Mesenchymal stem cell (in vitro differentiated cells and primary cell): Measurements from ENCODE around the gene MYCL.

Source experiments
- DNase-seq: peaks from one replicate; pipeline ENCODE4 v3.0.0-alpha.2; 2013
- H2AFZ ChIP-seq: one replicate; pipeline ENCODE4 v1.6.1; 2013; ENCODE audit warnings: low read depth, mild to moderate bottlenecking, control low read depth, inconsistent platforms, low read length, moderate library complexity
- H2AK5ac ChIP-seq: 2 replicates; pipeline ENCODE4 v1.6.1; 2013; ENCODE audit warnings: low read length, moderate library complexity, mild to moderate bottlenecking, inconsistent platforms; ENCODE audit not compliant: severe bottlenecking
- H2BK120ac ChIP-seq: one replicate; pipeline ENCODE4 v1.6.1; 2013; ENCODE audit warnings: low read depth, mild to moderate bottlenecking, inconsistent platforms, low read length, moderate library complexity
- H2BK12ac ChIP-seq, 2 experiments: one replicate each; pipeline ENCODE4 v1.6.1; 2013; ENCODE audit warnings: inconsistent platforms in 2 of 2, low read length in 2 of 2, mild to moderate bottlenecking in 2 of 2, moderate library complexity in 2 of 2, control low read depth in 1 of 2
- H2BK15ac ChIP-seq: one replicate; pipeline ENCODE4 v1.6.1; 2013; ENCODE audit warnings: mild to moderate bottlenecking, low read depth, inconsistent platforms; ENCODE audit not compliant: poor library complexity, severe bottlenecking
- H2BK5ac ChIP-seq: 2 replicates; pipeline ENCODE4 v1.6.1; 2013; ENCODE audit warnings: low read depth, mild to moderate bottlenecking, low read length, control low read depth, inconsistent platforms; ENCODE audit not compliant: poor library complexity, severe bottlenecking
- H3K14ac ChIP-seq, 2 experiments: one replicate each; pipeline ENCODE4 v1.6.1; 2013; ENCODE audit warnings: inconsistent platforms in 2 of 2, low read length in 2 of 2, control low read depth in 1 of 2, mild to moderate bottlenecking in 1 of 2, moderate library complexity in 1 of 2
- H3K18ac ChIP-seq, 2 experiments: one replicate each; pipeline ENCODE4 v1.6.1; 2013; ENCODE audit warnings: inconsistent platforms in 2 of 2, low read length in 2 of 2, control low read depth in 1 of 2, low read depth in 1 of 2, mild to moderate bottlenecking in 1 of 2
- H3K23ac ChIP-seq, 2 experiments: one replicate each; pipeline ENCODE4 v1.6.1; 2013; ENCODE audit warnings: inconsistent platforms in 2 of 2, low read length in 2 of 2, mild to moderate bottlenecking in 2 of 2, moderate library complexity in 2 of 2, control low read depth in 1 of 2
- H3K27ac ChIP-seq: 2 replicates; pipeline ENCODE4 v1.5.1; 2013; ENCODE audit warnings: mild to moderate bottlenecking, moderate library complexity, low read length, control low read depth, inconsistent platforms; ENCODE audit not compliant: poor library complexity, severe bottlenecking
- H3K27me3 ChIP-seq, 2 experiments: 2 replicates each; pipeline versions ENCODE4 v1.6.1 to v1.7.0; 2013; ENCODE audit warnings: low read length in 2 of 2, mild to moderate bottlenecking in 2 of 2, moderate library complexity in 2 of 2, control low read depth in 1 of 2, inconsistent platforms in 1 of 2; ENCODE audit not compliant: control insufficient read depth in 1 of 2, insufficient read depth in 1 of 2
- H3K36me3 ChIP-seq, 2 experiments: 2 replicates each; pipeline versions ENCODE4 v1.6.1 to v1.7.0; 2013; ENCODE audit warnings: low read length in 2 of 2, control low read depth in 1 of 2, inconsistent platforms in 1 of 2, low read depth in 1 of 2, mild to moderate bottlenecking in 1 of 2; ENCODE audit not compliant: insufficient read depth in 2 of 2, control insufficient read depth in 1 of 2
- H3K4ac ChIP-seq, 2 experiments: one replicate each; pipeline ENCODE4 v1.6.1; 2013; ENCODE audit warnings: inconsistent platforms in 2 of 2, low read length in 2 of 2, mild to moderate bottlenecking in 2 of 2, moderate library complexity in 2 of 2, control low read depth in 1 of 2, low read depth in 1 of 2
- H3K4me1 ChIP-seq: 2 replicates; pipeline ENCODE4 v1.6.1; 2013; ENCODE audit warnings: low read depth, low read length, control low read depth; ENCODE audit not compliant: control insufficient read depth, insufficient read depth
- H3K4me2 ChIP-seq: 2 replicates; pipeline ENCODE4 v1.6.1; 2013; ENCODE audit warnings: low read length, mild to moderate bottlenecking, inconsistent platforms; ENCODE audit not compliant: poor library complexity, severe bottlenecking
- H3K4me3 ChIP-seq, 2 experiments: 2 replicates each; pipeline versions ENCODE4 v1.5.1 to v1.7.0; 2013; ENCODE audit warnings: low read length in 2 of 2, mild to moderate bottlenecking in 2 of 2, control low read depth in 1 of 2, low read depth in 1 of 2; ENCODE audit not compliant: insufficient read depth in 1 of 2
- H3K79me1 ChIP-seq: replicated peaks from 2 replicates; pipeline ENCODE4 v1.6.1; 2013; ENCODE audit warnings: mild to moderate bottlenecking, control low read depth, low read length, inconsistent platforms; ENCODE audit not compliant: poor library complexity, severe bottlenecking
- H3K9ac ChIP-seq: 2 replicates; pipeline ENCODE4 v1.7.0; 2013; ENCODE audit warnings: mild to moderate bottlenecking, low read length, moderate library complexity
- H3K9me3 ChIP-seq: 2 replicates; pipeline ENCODE4 v1.7.0; 2013; ENCODE audit warnings: mild to moderate bottlenecking, low read length; ENCODE audit not compliant: control insufficient read depth
- H4K8ac ChIP-seq: one replicate; pipeline ENCODE4 v1.6.1; 2013; ENCODE audit warnings: inconsistent platforms, mild to moderate bottlenecking, low read length, moderate library complexity
- H4K91ac ChIP-seq: one replicate; pipeline ENCODE4 v1.6.1; 2013; ENCODE audit warnings: mild to moderate bottlenecking, low read length, inconsistent platforms
- WGBS: methylation state at CpG from one replicate; pipeline ENCODE4 v1.1.7; 2013; ENCODE audit warnings: mixed read lengths; 5-methylcytosine and 5-hydroxymethylcytosine counted together

MYCL gene

DNA sequence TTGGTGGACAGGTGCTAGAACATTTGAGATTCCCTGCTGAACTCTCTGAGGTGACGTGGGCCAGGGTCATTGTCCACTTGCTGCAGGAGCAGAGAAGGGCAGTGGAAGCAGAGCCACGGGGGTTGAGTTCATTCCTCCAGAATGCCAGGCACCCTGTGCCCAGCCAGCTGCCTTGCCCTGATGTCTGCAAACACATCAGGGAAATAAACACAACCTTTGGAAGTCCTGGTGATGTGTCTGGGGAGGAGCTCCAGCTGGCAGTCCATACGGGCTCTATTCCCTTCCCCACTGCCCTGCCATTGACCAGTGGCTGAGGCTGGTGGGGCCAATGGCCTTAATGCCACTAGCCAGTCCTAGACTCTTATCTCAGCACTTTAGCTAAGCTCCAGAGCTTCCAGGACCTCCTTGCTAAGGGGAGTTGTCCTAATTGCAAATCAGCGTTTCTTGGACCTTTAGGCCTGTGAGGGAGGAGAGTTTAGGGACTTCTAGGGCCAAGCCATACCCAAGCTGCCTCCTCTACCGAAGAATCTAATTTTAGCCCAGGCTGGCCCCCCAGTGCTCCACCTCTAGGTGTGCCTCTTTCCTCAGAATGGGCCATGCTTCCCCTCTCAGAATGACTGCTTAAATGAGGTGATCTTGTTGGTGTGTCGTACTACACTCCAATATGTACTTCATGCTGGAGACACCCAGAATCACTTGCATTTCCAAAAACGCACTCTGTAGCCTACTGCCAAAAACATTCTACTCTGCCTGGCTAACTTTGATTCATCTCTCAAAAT, 27.3 kb upstream of the MYCL start:
- Histone ChIP-seq H3K18ac (no peak overlapping the region), H2BK15ac (no peak overlapping the region)

DNA sequence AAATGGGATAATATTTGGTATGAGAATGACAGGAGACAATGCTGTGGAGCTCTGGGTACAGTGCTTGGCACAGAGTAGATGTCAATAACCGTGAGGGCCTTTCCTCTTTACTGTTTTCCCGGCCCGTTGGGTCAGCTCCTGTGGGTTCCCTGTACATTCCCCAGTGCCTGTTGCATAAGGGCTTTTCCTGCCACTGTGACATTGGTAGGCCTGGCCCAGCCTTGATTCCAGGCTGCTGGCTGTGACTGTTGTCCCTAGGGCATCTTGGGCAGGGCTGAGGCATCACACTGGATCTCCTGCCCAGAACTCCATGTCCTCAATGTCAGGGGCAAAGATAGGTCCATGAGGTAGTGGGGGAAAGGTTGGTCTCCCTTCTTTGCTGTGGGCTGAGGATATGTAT, 25.8 kb upstream of the MYCL start:
- Histone ChIP-seq H3K9ac (no peak overlapping the region), H3K23ac (no peak overlapping the region), H3K27me3 (peaks cover 10 to 12% of the 10 kb centered on the region in 2 experiments), H2BK120ac (no peak overlapping the region), H2BK15ac (no peak overlapping the region), H3K4ac (no peak overlapping the region), H2BK12ac (no peak overlapping the region), H2BK5ac (no peak overlapping the region), H3K18ac (no peak overlapping the region), H4K91ac (no peak overlapping the region), H4K8ac (no peak overlapping the region), H3K36me3 (no peaks in the 10 kb centered on the region), H3K9me3 (no peaks in the 10 kb centered on the region), H3K79me1 (no peaks in the 10 kb centered on the region), H3K4me2 (no peak overlapping the region), H3K14ac (no peak overlapping the region), H2AK5ac (no peak overlapping the region), H2AFZ (no peak overlapping the region), H3K4me3 (no peak overlapping the region), H3K27ac (no peak overlapping the region), H3K4me1 (peaks cover 8% of the 10 kb centered on the region)
- no peak for DNase-seq
- 86% methylated on average over 3 of the region's 3 CpGs for WGBS

More for the DNA sequence above, 27.3 kb upstream of the MYCL start:
- Histone ChIP-seq H2BK12ac (no peak overlapping the region), H3K14ac (no peak overlapping the region), H3K27me3 (peaks cover 7 to 10% of the 10 kb centered on the region in 2 experiments), H3K4me2 (no peak overlapping the region), H4K8ac (no peak overlapping the region), H2AFZ (no peak overlapping the region), H2BK120ac (no peak overlapping the region), H4K91ac (no peak overlapping the region), H3K4me1 (peaks cover 7% of the 10 kb centered on the region), H3K23ac (no peak overlapping the region), H3K79me1 (no peaks in the 10 kb centered on the region), H3K9ac (no peak overlapping the region), H2AK5ac (no peak overlapping the region), H3K36me3 (no peaks in the 10 kb centered on the region), H2BK5ac (no peak overlapping the region), H3K27ac (no peak overlapping the region), H3K9me3 (no peaks in the 10 kb centered on the region), H3K4ac (no peak overlapping the region), H3K4me3 (peak overlapping the region in 1 of 2 experiments; percentile 5)
- WGBS: 67% methylated on average over 7 of the region's 7 CpGs
- DNase-seq: no peak

DNA sequence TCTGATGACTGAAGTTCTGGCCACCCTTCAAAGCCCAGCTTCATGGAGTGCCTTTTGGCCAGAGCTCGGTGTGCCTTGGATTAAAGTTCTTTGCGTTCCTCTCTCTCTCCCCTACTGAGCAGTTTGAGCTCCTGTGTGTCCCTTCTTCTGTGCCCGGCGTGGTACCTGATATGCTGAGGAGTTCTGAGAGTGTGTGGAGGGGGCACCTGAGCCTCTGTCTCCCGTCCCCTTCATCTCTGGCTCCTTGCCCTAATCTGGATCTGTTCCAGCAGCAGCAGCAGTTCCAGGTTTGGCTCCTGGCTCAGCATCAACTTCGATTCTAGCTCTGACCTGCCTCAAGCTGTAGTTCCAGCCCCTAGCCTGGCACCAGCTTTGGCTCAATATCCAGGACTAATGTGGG, 25.1 kb upstream of the MYCL start:
- H4K8ac ChIP-seq: no peak overlapping the region
- no peak overlapping the region for H2BK120ac ChIP-seq
- no peak overlapping the region for H2BK15ac ChIP-seq
- no peak overlapping the region for H2AFZ ChIP-seq
- no peak overlapping the region for H3K27ac ChIP-seq
- H2AK5ac ChIP-seq: no peak overlapping the region
- H2BK12ac ChIP-seq: no peak overlapping the region
- H3K4me3 ChIP-seq: no peak overlapping the region
- H2BK5ac ChIP-seq: no peak overlapping the region
- H3K36me3 ChIP-seq: no peaks in the 10 kb centered on the region
- H4K91ac ChIP-seq: no peak overlapping the region
- no peak overlapping the region for H3K14ac ChIP-seq
- WGBS: 77% methylated on average over 5 of the region's 6 CpGs
- H3K9me3 ChIP-seq: no peaks in the 10 kb centered on the region
- no peaks in the 10 kb centered on the region for H3K79me1 ChIP-seq
- H3K4me1 ChIP-seq: peaks cover 13% of the 10 kb centered on the region
- peaks cover 17 to 19% of the 10 kb centered on the region in 2 experiments for H3K27me3 ChIP-seq
- no peak overlapping the region for H3K18ac ChIP-seq
- no peak overlapping the region for H3K4ac ChIP-seq
- no peak overlapping the region for H3K4me2 ChIP-seq
- H3K23ac ChIP-seq: no peak overlapping the region
- no peak overlapping the region for H3K9ac ChIP-seq
- no peak for DNase-seq

GRCh38 chr1:39926343-39926793, 24.7 kb upstream of the MYCL start:
- no peak for DNase-seq
- no peak overlapping the region for H4K8ac ChIP-seq
- no peak overlapping the region for H3K4me3 ChIP-seq
- no peaks in the 10 kb centered on the region for H3K9me3 ChIP-seq
- H3K4me2 ChIP-seq: no peak overlapping the region
- H3K4me1 ChIP-seq: peaks cover 13% of the 10 kb centered on the region
- no peak overlapping the region for H4K91ac ChIP-seq
- no peak overlapping the region for H3K9ac ChIP-seq
- H3K18ac ChIP-seq: no peak overlapping the region
- peaks cover 22 to 23% of the 10 kb centered on the region in 2 experiments for H3K27me3 ChIP-seq
- WGBS: 66% methylated on average over 6 of the region's 6 CpGs
- no peak overlapping the region for H3K14ac ChIP-seq
- no peak overlapping the region for H3K23ac ChIP-seq
- no peak overlapping the region for H2AK5ac ChIP-seq
- no peak overlapping the region for H2BK120ac ChIP-seq
- no peaks in the 10 kb centered on the region for H3K79me1 ChIP-seq
- H2BK5ac ChIP-seq: no peak overlapping the region
- H3K27ac ChIP-seq: no peak overlapping the region
- H2BK12ac ChIP-seq: no peak overlapping the region
- H2AFZ ChIP-seq: no peak overlapping the region
- no peak overlapping the region for H2BK15ac ChIP-seq
- no peak overlapping the region for H3K4ac ChIP-seq
- no peaks in the 10 kb centered on the region for H3K36me3 ChIP-seq
